D341Med (cell line): ENCODE data around the gene C20orf202.
A peak's percentile ranks its signal among the peaks of the same experiment; 100 is the strongest.

Source experiments
- DNase-seq: peaks from one replicate; pipeline ENCODE4 v3.0.0; 2012; ENCODE audit warnings: low spot score

C20orf202 gene

DNA sequence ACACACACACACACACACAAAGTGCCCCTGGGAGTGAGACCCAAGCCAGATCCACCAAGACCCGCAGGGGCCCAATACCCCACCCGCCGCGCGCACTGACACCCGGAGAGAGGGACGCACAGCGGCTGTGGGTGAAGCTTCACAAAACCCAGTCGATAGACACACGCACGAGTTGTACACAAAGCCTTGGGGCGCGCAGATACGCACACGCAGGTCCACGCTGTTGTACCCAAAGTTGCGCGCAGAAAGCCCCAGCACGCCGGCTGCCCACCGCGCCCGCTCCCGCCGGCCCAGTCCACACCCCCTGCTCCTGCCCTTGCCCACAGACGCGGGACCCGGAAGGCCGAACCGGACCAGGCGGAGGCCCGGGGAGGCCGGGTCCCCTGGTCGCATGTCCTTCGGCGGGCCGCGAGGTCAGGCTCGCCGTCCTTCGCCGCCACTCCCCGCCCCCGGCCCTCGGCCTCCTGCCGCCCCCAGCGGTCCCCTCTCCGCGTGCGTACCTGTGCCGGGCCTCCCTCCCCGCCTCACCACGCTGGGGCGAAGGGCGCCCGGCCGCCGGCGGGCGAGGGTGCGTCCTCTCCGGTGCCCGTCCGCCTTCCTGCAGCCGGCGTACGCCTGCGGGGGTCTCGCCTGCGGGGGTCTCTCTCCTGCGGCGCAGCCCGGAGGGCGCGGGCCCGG, 18.5 kb upstream of the C20orf202 start, which contains the start of gene TMEM74B:
TSS of gene TMEM74B (minus strand) at position 344 of the 678 bp plus-strand sequence. CDS start 1,180 bp downstream, outside the sequence.
- DNase-seq = peak; percentile 53

GRCh38 chr20:1185316-1185741, 17.9 kb upstream of the C20orf202 start:
- peak; percentile 74 for DNase-seq

DNA sequence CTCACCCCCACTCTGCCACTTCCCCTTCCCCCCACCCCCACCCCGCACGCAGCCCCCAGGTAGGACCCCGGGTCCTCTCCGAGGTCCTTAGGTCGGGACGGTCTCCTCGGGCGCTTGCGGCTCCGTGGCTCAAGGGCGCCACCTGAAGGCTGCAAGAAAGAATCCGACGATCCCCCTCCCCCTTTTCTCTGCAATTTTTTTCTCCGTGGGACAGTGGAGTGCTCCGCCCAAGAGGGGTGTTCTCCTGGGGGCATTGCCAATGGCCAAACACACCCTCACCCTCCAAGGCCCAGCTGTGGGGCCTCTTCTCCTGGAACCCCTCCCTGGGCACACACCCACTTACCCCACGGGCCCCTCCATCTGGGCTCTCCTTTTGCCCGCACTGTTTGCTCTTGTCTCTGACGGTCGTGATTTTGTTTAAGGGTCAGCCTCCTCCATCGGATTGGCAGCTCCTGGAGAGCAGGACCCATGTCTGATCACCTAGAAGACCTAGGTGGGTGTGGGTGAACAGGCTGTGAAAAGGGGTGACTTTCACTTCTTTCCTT, 17.4 kb upstream of the C20orf202 start:
- peak; percentile 87 for DNase-seq

- no peak for DNase-seq
Observed at GRCh38 chr20:1186367-1186991, 16.8 kb upstream of the C20orf202 start.

DNA sequence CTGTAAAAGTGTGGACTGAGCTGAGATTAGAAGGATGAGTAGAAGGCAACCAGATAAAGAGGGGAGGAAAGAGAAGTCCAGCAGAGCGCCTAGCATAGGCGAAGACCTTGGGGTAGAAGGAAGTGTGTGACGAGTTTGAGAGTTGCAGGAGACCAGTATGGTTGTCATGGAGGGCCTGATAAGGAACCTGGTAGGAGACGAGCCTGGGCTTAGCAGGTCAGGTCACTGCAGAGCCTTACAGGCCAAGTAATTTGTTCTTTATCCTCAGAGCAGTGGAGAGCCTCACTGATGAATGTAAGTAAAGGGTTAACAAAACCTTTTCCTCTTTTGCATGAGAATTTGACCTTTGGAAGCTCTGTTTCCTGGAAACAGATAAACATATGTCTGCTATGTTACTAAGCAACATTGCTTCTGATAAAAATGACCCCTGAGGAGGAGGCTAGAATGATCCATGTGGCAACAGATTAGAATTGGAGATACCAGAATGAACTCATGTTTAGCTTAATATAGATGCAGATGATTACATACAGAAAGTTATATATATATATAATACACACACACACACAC, 15.6 kb upstream of the C20orf202 start:
- DNase-seq = no peak

- DNase-seq = no peak
Observed at GRCh38 chr20:1188347-1188746, 14.9 kb upstream of the C20orf202 start.

GRCh38 chr20:1189827-1190226, 13.4 kb upstream of the C20orf202 start:
- DNase-seq = no peak

DNA sequence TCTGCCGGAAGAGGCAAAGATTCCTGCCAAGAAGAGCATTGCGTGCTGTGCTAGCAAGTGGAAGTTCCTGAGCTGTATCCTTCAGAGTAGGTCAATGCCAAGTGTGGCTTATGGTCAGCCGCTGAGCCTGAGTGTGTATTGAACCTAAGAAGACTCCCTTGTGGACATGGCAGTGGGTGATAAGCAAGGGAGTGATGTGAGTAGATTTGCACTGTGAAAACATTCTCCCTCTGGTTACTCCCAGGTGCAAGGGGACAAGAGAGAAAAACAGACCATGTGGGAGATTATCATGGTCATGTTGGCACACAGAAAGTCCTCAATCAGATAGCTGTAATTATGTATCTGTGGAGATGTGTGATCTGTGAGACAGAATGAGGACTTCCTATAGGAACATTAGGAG, 12.4 kb upstream of the C20orf202 start:
- no peak for DNase-seq

DNA sequence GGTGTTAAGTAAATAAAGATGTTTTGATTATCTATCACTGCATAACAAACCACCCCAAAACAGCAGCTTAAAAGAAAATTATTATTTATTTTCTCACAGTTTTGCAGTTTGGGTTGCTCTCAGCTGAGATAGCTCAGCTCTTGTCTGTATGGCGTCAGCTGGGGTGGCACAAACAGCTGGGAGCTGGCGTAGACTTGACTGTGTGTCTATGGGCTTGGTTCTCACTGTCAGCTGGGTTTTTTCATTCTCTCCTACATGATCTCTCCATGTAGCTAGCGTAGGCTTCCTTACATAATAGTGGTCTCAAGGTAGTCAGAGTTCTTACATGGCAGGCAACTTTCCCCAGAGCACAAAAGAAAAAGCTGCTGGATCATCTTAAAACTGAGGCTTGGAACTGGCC, 12.0 kb upstream of the C20orf202 start:
- no peak for DNase-seq

GRCh38 chr20:1195226-1195625, 8.0 kb upstream of the C20orf202 start:
- no peak for DNase-seq

DNA sequence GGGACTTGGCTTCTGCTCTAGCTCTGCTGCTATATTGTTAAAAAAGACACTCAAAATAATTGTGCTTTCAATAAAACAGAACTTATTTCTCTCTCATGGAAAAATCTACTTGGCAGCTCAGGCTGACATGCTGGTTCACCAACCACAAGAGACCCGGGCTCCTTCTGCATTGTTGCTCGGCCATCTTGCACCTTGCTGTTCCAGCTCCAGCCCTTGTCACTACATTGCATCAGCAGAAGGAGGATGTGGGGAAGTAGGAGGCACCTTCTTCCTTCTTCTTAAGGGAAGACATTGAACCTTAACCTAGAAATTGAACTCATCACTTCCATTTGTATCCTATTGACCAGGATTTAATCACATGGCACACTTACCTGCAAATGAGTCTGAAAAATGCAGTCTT, 6.6 kb upstream of the C20orf202 start:
- DNase-seq = no peak

GRCh38 chr20:1197801-1198200, 5.5 kb upstream of the C20orf202 start:
- DNase-seq = no peak

- no peak for DNase-seq
Observed at GRCh38 chr20:1198751-1199150, 4.5 kb upstream of the C20orf202 start.

- no peak for DNase-seq
Observed at GRCh38 chr20:1199212-1199873, 3.9 kb upstream of the C20orf202 start.

DNA sequence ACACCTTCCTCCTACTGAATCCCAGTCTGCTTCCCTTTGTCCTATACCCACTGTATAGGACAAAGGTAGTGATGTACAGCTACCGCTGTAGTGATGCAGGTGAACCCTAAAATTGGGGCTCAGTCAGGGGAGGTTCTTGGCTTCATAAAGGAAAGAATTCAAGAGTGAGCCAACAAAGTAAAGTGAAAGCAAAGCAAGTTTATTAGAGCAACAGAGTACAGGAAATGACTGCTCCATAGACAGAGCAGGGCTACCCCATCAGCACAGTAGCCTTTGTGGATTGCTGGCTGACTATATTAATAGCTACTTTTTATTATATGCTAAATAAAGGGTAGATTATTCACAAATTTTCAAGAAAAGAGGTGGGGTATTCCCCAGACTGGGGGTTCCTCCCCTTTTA, 3.3 kb upstream of the C20orf202 start:
- DNase-seq = no peak

GRCh38 chr20:1203630-1204029, 376 bp downstream of the C20orf202 start:
- DNase-seq = no peak

- DNase-seq = no peak
Observed at GRCh38 chr20:1204113-1204512, 859 bp downstream of the C20orf202 start.

- DNase-seq = no peak
Observed at GRCh38 chr20:1204576-1204975, 1.3 kb downstream of the C20orf202 start.

DNA sequence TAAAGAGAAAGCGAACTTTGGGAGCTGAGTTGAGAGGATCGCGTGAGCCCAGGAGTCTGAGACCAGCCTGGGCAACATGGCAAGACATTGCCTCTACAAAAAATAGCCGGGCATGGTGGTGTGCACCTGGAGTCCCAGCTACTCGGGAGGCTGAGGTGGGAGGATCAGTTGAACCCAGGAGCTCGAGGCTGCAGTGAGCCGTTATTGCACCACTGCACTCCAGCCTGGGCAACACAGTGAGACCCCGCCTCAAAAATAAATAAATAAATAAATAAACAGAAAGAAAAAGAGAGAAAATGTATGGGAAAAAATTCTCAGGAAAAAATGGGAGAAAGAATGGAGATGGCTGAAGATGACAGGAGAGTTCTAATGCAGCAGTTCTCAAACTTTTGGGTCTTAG, 2.5 kb downstream of the C20orf202 start:
- DNase-seq = no peak

DNA sequence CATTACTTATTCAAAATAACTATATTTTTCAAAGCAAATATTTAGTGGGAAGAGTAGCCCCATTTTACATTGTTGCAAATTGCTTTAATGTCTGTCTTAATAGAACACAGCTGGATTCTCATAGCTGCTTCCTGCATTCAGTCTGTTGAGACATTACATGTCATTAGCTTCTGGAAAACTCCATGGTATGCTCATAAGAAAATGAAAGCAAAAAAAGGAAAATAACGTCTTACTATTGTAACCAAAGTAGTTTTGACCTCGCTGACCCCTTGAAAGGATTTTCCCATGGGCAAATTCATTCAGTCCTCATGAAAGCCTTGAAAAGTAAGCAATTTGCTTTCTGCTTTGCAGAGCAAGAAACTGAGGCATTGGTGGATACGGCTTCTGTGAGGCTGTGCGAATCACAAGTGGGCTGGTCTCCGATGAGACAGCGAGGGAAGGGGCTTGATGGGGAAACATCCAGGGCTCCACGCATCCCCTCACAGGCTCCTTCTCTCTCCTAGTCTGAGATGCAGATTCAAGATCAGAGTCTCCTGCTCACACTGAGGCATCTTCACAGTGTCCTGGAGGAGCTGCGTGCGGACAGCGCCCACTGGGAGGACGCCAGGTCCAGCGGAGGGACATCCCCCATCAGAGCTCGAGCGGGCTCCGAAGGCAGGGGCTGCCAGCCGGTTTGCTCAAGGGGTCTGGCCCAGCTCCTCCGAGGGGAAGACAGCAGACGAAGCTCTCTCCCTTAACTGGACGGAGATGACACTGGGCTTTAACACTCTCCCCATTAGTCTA, 3.3 kb downstream of the C20orf202 start:
- no peak for DNase-seq

GRCh38 chr20:1207293-1207878, 4.1 kb downstream of the C20orf202 start:
- no peak for DNase-seq
